ENCODE measurements around the gene DAZAP2.
A peak's percentile ranks its signal among the peaks of the same experiment; 100 is the strongest.

DAZAP2 gene

DNA sequence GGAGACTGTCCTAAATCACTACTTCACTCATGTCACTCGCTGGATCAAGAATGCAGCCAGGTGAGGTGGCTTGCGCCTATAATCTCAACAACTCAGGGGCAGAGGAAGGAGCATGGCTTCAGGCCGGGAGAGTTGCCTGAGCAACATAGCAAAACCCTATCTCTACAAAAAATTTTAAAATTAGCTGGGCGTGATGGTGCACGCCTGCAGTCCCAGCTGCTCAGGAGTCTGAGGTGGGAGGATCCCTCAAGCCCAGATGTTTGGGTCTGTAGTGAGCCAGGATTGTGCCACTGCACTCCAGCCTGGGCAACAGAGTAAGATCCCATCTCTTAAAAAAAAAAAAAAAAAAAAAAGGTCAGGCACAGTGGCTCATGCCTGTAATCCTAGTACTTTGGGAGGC is 25.7 kb downstream of the DAZAP2 start:
- TF ChIP-seq SPI1 (IDR thresholded peaks at IDR 0.05; ENCODE audit: borderline replicate concordance, low read depth): no peak
- no peak for TF ChIP-seq POLR2AphosphoS5 (IDR thresholded peaks at IDR 0.05; ENCODE audit: low read depth)
- no peak for TF ChIP-seq GABPA (IDR thresholded peaks at IDR 0.05; ENCODE audit: low read depth)
- TF ChIP-seq, protein P1, sequence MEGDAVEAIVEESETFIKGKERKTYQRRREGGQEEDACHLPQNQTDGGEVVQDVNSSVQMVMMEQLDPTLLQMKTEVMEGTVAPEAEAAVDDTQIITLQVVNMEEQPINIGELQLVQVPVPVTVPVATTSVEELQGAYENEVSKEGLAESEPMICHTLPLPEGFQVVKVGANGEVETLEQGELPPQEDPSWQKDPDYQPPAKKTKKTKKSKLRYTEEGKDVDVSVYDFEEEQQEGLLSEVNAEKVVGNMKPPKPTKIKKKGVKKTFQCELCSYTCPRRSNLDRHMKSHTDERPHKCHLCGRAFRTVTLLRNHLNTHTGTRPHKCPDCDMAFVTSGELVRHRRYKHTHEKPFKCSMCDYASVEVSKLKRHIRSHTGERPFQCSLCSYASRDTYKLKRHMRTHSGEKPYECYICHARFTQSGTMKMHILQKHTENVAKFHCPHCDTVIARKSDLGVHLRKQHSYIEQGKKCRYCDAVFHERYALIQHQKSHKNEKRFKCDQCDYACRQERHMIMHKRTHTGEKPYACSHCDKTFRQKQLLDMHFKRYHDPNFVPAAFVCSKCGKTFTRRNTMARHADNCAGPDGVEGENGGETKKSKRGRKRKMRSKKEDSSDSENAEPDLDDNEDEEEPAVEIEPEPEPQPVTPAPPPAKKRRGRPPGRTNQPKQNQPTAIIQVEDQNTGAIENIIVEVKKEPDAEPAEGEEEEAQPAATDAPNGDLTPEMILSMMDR (IDR thresholded peaks at IDR 0.05; ENCODE audit: insufficient read depth, low read length): no peak
- TF ChIP-seq, protein P2, sequence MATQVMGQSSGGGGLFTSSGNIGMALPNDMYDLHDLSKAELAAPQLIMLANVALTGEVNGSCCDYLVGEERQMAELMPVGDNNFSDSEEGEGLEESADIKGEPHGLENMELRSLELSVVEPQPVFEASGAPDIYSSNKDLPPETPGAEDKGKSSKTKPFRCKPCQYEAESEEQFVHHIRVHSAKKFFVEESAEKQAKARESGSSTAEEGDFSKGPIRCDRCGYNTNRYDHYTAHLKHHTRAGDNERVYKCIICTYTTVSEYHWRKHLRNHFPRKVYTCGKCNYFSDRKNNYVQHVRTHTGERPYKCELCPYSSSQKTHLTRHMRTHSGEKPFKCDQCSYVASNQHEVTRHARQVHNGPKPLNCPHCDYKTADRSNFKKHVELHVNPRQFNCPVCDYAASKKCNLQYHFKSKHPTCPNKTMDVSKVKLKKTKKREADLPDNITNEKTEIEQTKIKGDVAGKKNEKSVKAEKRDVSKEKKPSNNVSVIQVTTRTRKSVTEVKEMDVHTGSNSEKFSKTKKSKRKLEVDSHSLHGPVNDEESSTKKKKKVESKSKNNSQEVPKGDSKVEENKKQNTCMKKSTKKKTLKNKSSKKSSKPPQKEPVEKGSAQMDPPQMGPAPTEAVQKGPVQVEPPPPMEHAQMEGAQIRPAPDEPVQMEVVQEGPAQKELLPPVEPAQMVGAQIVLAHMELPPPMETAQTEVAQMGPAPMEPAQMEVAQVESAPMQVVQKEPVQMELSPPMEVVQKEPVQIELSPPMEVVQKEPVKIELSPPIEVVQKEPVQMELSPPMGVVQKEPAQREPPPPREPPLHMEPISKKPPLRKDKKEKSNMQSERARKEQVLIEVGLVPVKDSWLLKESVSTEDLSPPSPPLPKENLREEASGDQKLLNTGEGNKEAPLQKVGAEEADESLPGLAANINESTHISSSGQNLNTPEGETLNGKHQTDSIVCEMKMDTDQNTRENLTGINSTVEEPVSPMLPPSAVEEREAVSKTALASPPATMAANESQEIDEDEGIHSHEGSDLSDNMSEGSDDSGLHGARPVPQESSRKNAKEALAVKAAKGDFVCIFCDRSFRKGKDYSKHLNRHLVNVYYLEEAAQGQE (IDR thresholded peaks at IDR 0.05; ENCODE audit: insufficient replicate concordance, low read depth): no peak
- no peak overlapping the region for H3K27ac ChIP-seq (replicated peaks)
- H3K4me3 ChIP-seq (replicated peaks; ENCODE audit: insufficient read depth, low read length): no peak overlapping the region
- H3K27me3 ChIP-seq (ENCODE audit: insufficient read depth, poor library complexity, severe bottlenecking): peaks cover 4% of the 10 kb centered on the region
- DNase-seq (ENCODE audit: low read depth in 1 of 2, low spot score in 1 of 2): no peak

DNA sequence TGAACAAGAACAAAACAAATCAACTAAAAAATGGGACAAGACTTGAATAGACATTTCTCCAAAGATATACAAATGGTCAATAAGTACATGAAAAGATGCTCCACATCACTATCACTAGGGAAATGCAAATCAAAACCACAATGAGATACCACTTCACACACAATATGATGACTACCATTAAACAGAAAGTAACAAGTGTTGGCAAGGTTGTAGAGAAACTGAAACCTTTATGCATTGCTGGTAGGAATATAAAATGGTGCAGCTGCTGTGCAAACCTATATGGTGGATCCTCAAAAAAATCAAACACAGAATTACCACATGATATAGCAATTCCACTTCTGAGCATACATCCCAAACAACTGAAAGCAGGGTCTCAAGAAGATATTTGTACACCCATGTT is 26.4 kb downstream of the DAZAP2 start:
- no peak for DNase-seq (ENCODE audit: low read depth in 1 of 2, low spot score in 1 of 2)
- H3K27ac ChIP-seq (replicated peaks): no peak overlapping the region
- TF ChIP-seq, protein P1 (IDR thresholded peaks at IDR 0.05; ENCODE audit: insufficient read depth, low read length): no peak
- TF ChIP-seq, protein P2 (IDR thresholded peaks at IDR 0.05; ENCODE audit: insufficient replicate concordance, low read depth): no peak
- TF ChIP-seq GABPA (IDR thresholded peaks at IDR 0.05; ENCODE audit: low read depth) (no peak), POLR2AphosphoS5 (IDR thresholded peaks at IDR 0.05; ENCODE audit: low read depth) (no peak), SPI1 (IDR thresholded peaks at IDR 0.05; ENCODE audit: borderline replicate concordance, low read depth) (no peak)
- H3K4me3 ChIP-seq (replicated peaks; ENCODE audit: insufficient read depth, low read length): no peak overlapping the region
- peaks cover 5% of the 10 kb centered on the region for H3K27me3 ChIP-seq (ENCODE audit: insufficient read depth, poor library complexity, severe bottlenecking)

DNA sequence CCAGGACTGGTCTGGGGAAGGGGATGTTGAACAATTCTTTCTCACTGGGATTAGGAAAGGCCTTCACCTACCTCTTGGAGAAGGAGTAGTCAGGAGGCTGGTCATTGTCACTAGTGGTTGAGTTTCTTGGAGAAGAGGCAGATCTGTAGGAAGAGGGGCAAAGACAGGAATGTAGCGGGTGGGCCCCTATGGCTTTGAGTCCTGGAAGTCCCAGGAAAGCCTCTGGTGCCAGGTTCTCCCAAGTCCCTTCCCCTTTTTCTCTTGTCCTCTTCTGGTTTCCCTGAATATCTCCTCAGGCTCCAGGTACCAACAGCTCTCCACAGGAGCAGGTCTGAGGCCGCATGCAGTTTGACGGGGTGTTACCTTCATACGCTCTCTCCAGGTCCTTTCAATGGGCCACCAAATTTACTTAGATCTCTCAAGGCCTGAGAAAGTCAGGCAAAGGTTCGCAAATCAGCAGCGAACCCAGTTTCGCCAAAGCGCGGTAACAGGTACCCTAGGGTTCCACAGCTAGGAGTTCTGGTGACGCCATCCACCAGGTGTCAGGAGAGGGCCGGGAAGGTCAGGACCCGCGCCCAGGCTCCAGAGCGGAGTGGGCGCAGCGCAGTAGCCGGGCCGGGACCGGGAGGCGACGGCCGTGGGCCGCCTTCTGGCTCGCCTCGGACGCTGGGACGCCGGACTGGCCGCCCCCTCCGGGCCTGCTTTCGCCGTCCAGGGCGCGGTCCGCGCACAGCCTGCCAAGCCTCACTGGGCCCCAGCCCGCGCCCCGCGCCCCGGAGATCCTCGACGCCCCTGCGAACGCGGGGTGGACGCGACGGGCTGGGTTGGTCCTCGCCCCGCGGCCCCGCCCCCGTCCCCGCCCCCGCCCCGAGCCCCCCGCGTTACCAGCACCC is 30.8 kb downstream of the DAZAP2 start:
- peak in 1 of 2 experiments; percentile 23 for DNase-seq (ENCODE audit: low read depth in 1 of 2, low spot score in 1 of 2)
- Histone ChIP-seq H3K4me3 (replicated peaks; ENCODE audit: insufficient read depth, low read length) (peak overlapping the region; percentile 58), H3K27me3 (ENCODE audit: insufficient read depth, poor library complexity, severe bottlenecking) (peaks cover 13% of the 10 kb centered on the region), H3K27ac (replicated peaks) (no peak overlapping the region)
- TF ChIP-seq SPI1 (IDR thresholded peaks at IDR 0.05; ENCODE audit: borderline replicate concordance, low read depth): no peak
- TF ChIP-seq, protein P1 (IDR thresholded peaks at IDR 0.05; ENCODE audit: insufficient read depth, low read length): no peak
- TF ChIP-seq POLR2AphosphoS5 (IDR thresholded peaks at IDR 0.05; ENCODE audit: low read depth): no peak
- TF ChIP-seq, protein P2 (IDR thresholded peaks at IDR 0.05; ENCODE audit: insufficient replicate concordance, low read depth): no peak
- TF ChIP-seq GABPA (IDR thresholded peaks at IDR 0.05; ENCODE audit: low read depth): no peak

Measured in HL-60 (cell line).